HCT116 (cell line): ENCODE data around the gene TAL2. TPM values are rescaled to one million over a fixed set of nuclear protein-coding genes. Genes with fewer than 3 reads are reported as not detected.

Experiments
- ATAC-seq: fragments of 200-7000 bp; cut with Tn5 transposase; 2 replicates; pipeline ENCODE4 v1.9.1; 2020; ENCODE audit warnings: mild to moderate bottlenecking, moderate library complexity
- BruUV-seq: library from RNA; stranded (reverse); fragments of 400-500 nt; replicated peaks from 2 replicates; lab custom pipeline; 2021; lab: Mats Ljungman, UMichigan
- CTCF ChIA-PET: fragments of 300-600 bp; sonication (Branson Sonifier 250); formaldehyde crosslinking; loops from one replicate; lab custom pipeline; 2021; ENCODE audit warnings: antibody characterized with exemption; lab: Charles Lee
- POLR2A ChIA-PET: fragments of 300-600, 350-600 bp; sonication (Branson Sonifier 250); formaldehyde crosslinking; loops from one replicate; lab custom pipeline; 2021; ENCODE audit warnings: antibody characterized with exemption; lab: Charles Lee
- RAD21 ChIA-PET, 2 experiments: fragments of 300-600 bp; sonication (Branson Sonifier 250); formaldehyde crosslinking; loops; one replicate each; lab custom pipeline; 2023; ENCODE audit warnings: low total read pairs in 2 of 2; ENCODE audit not compliant: uncharacterized antibody in 2 of 2, unreplicated experiment in 2 of 2, low non-redundant PET in 1 of 2; lab: Charles Lee
- DNase-seq: peaks from one replicate; pipeline ENCODE4 v3.0.0-alpha.2; 2010; ENCODE audit warnings: low read depth, low spot score
- H2AFZ ChIP-seq: fragments of 200-600 bp; shearing (Covaris generic), sonication (generic); 2 replicates; pipeline ENCODE4 v1.6.1; 2017; ENCODE audit warnings: low read depth, mixed run types, mixed read lengths, antibody characterized with exemption, low read length; ENCODE audit not compliant: poor library complexity, severe bottlenecking
- H3K27ac ChIP-seq: 2 replicates; pipeline ENCODE4 v1.5.1; 2012; ENCODE audit warnings: low read depth, low read length
- H3K27me3 ChIP-seq: fragments of 200-600 bp; sonication (generic); 2 replicates; pipeline ENCODE4 v1.6.1; 2016; ENCODE audit warnings: mixed run types, low read length, mixed read lengths; ENCODE audit not compliant: insufficient read depth
- H3K36me3 ChIP-seq, 2 experiments: fragments of 200-500 bp in 1 of 2; fragments of 200-600 bp in 1 of 2; sonication (Bioruptor generic) in 1 of 2; sonication (generic) in 1 of 2; 2 replicates each; pipeline versions ENCODE4 v1.5.1 to v1.6.1; 2014 to 2016; ENCODE audit warnings: low read length in 2 of 2, inconsistent platforms in 1 of 2, mixed read lengths in 1 of 2, mixed run types in 1 of 2; ENCODE audit not compliant: insufficient read depth in 2 of 2, control insufficient read depth in 1 of 2
- H3K4me1 ChIP-seq, 2 experiments: fragments of 200-600 bp in 1 of 2; sonication (generic) in 1 of 2; 2 replicates each; pipeline versions ENCODE4 v1.5.1 to v1.6.1; 2012 to 2017; ENCODE audit warnings: low read length in 2 of 2, inconsistent platforms in 1 of 2, mild to moderate bottlenecking in 1 of 2, mixed read lengths in 1 of 2, mixed run types in 1 of 2, moderate library complexity in 1 of 2; ENCODE audit not compliant: insufficient read depth in 2 of 2, control insufficient read depth in 1 of 2
- H3K4me2 ChIP-seq: fragments of 200-600 bp; sonication (generic); 2 replicates; pipeline ENCODE4 v1.6.1; 2017; ENCODE audit warnings: mixed run types, low read length, mixed read lengths
- H3K4me3 ChIP-seq, 2 experiments: fragments of 200-600 bp in 1 of 2; sonication (generic) in 1 of 2; replicated peaks in 1 of 2; 2 replicates each; pipeline ENCODE4 v1.5.1; 2011 to 2016; ENCODE audit warnings: low read length in 2 of 2, control low read depth in 1 of 2, low read depth in 1 of 2, mild to moderate bottlenecking in 1 of 2, mixed read lengths in 1 of 2, mixed run types in 1 of 2
- H3K79me2 ChIP-seq: fragments of 200-600 bp; sonication (generic); 2 replicates; pipeline ENCODE4 v1.6.1; 2017; ENCODE audit warnings: mild to moderate bottlenecking, mixed run types, low read length, moderate library complexity, mixed read lengths; ENCODE audit not compliant: insufficient read depth
- H3K9ac ChIP-seq: fragments of 200-600 bp; sonication (generic); 2 replicates; pipeline ENCODE4 v1.6.1; 2016; ENCODE audit warnings: low read length, mixed read lengths
- H3K9me2 ChIP-seq: fragments of 200-600 bp; sonication (generic), shearing (Covaris generic); 2 replicates; pipeline ENCODE4 v1.6.1; 2017; ENCODE audit warnings: mixed run types, mild to moderate bottlenecking, moderate library complexity; ENCODE audit not compliant: insufficient read depth
- H3K9me3 ChIP-seq, 2 experiments: fragments of 200-500 bp in 1 of 2; fragments of 200-600 bp in 1 of 2; sonication (Bioruptor generic) in 1 of 2; sonication (generic) in 1 of 2; 2 replicates each; pipeline ENCODE4 v1.6.1; 2014 to 2017; ENCODE audit warnings: low read length in 2 of 2, mixed read lengths in 2 of 2, inconsistent platforms in 1 of 2, low read depth in 1 of 2, mild to moderate bottlenecking in 1 of 2, mixed run types in 1 of 2, moderate library complexity in 1 of 2; ENCODE audit not compliant: control insufficient read depth in 1 of 2, insufficient read depth in 1 of 2
- H4K20me1 ChIP-seq: fragments of 200-600 bp; sonication (generic), shearing (Covaris generic); 2 replicates; pipeline ENCODE4 v1.6.1; 2017; ENCODE audit warnings: mixed run types, mild to moderate bottlenecking, moderate library complexity; ENCODE audit not compliant: insufficient read depth
- CEBPB ChIP-seq: IDR thresholded peaks from 2 replicates; pipeline ENCODE4 v1.6.1; 2012; ENCODE audit warnings: low read depth
- ELF1 ChIP-seq: IDR thresholded peaks from 2 replicates; pipeline ENCODE4 v1.6.1; 2012; ENCODE audit warnings: low read depth, borderline replicate concordance
- EZH2phosphoT487 ChIP-seq: fragments of 200-600 bp; IDR thresholded peaks from 2 replicates; pipeline ENCODE4 v1.6.1; 2018; ENCODE audit warnings: antibody characterized with exemption, borderline replicate concordance
- JUND ChIP-seq: IDR thresholded peaks from 2 replicates; pipeline ENCODE4 v1.6.1; 2012
- SP1 ChIP-seq: IDR thresholded peaks from 2 replicates; pipeline ENCODE4 v1.6.1; 2012; ENCODE audit warnings: low read depth
- intact Hi-C: fragments of 100-400 bp; cut with micrococcal nuclease; formaldehyde crosslinking; loops from 2 replicates; pipeline ENCODE4 v1.10.0; 2022
- total RNA-seq: library from RNA; stranded (reverse); gene quantifications from one replicate; pipeline ENCODE4 v1.2.1, GENCODE V29; 2021; ENCODE audit not compliant: unreplicated experiment
- TF ChIP-seq, protein P1 (sequence below), 3 experiments: fragments of 200-600 bp in 1 of 3; sonication (generic) in 1 of 3; IDR thresholded peaks in 2 of 3; conservative IDR thresholded peaks in 1 of 3; 2 replicates each; pipeline ENCODE4 v1.5.1; 2012 to 2017; ENCODE audit warnings: low read depth in 2 of 3, low read length in 2 of 3, antibody characterized with exemption in 1 of 3, borderline replicate concordance in 1 of 3, control low read depth in 1 of 3, mild to moderate bottlenecking in 1 of 3, mixed read lengths in 1 of 3, mixed run types in 1 of 3, moderate library complexity in 1 of 3; ENCODE audit not compliant: insufficient read depth in 1 of 3
- TF ChIP-seq, protein P2 (sequence below): IDR thresholded peaks from 2 replicates; pipeline ENCODE4 v1.6.1; 2012

Gene TAL2
- total RNA-seq, 1 experiment from 2014 or later = not detected

DNA sequence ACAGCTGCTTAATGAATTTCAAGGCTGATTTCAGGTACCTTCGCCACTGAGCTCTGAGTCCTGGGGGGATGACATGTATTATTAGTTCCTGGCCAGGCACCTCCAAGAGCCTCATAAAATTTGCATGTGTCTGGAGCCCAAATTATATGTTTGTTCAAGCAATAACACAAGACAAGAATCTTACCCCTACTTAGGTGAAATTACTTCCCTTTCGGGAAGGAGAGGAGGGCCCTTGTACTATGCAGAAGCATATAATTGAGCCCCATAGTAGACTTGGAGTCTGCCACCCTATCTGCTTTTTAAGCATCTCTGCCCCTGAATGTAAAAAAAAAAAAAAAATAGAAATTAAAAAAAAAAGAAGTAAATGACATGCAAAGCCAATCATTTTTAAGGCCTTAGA, 19.1 kb downstream of the TAL2 start:
- Histone ChIP-seq H3K79me2 (no peaks in the 10 kb centered on the region), H2AFZ (no peak overlapping the region), H3K27ac (no peak overlapping the region), H3K4me2 (no peak overlapping the region), H3K4me3 (no peak overlapping the region), H3K4me1 (0 out of 4 replicates have a peak, but pooled peaks cover 0 to 3% of the 10 kb centered on the region in 2 experiments), H3K9me2 (no peaks in the 10 kb centered on the region; the same call in 1 of the 2 replicates), H4K20me1 (no peaks in the 10 kb centered on the region), H3K36me3 (no peaks in the 10 kb centered on the region), H3K9ac (no peak overlapping the region), H3K9me3 (no peaks in the 10 kb centered on the region), H3K27me3 (no peaks in the 10 kb centered on the region)
- BruUV-seq = no TSS peak
- ChIA-PET CTCF (no interaction called here), RAD21 (no interaction called here), POLR2A (no interaction called here)
- no peak for ATAC-seq
- intact Hi-C loops = no loop called here
- no peak for DNase-seq
- TF ChIP-seq SP1 (no peak), JUND (no peak), ELF1 (no peak)
- TF ChIP-seq, protein P1, sequence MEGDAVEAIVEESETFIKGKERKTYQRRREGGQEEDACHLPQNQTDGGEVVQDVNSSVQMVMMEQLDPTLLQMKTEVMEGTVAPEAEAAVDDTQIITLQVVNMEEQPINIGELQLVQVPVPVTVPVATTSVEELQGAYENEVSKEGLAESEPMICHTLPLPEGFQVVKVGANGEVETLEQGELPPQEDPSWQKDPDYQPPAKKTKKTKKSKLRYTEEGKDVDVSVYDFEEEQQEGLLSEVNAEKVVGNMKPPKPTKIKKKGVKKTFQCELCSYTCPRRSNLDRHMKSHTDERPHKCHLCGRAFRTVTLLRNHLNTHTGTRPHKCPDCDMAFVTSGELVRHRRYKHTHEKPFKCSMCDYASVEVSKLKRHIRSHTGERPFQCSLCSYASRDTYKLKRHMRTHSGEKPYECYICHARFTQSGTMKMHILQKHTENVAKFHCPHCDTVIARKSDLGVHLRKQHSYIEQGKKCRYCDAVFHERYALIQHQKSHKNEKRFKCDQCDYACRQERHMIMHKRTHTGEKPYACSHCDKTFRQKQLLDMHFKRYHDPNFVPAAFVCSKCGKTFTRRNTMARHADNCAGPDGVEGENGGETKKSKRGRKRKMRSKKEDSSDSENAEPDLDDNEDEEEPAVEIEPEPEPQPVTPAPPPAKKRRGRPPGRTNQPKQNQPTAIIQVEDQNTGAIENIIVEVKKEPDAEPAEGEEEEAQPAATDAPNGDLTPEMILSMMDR (IDR thresholded peaks at IDR 0.05 in 2 of 3, conservative IDR thresholded peaks at IDR 0.05 in 1 of 3; ENCODE audit: borderline replicate concordance in 1 of 3, insufficient read depth in 1 of 3, low read depth in 2 of 3, low read length in 2 of 3) = no peak
- TF ChIP-seq, all 23 proteins: peak for 0

DNA sequence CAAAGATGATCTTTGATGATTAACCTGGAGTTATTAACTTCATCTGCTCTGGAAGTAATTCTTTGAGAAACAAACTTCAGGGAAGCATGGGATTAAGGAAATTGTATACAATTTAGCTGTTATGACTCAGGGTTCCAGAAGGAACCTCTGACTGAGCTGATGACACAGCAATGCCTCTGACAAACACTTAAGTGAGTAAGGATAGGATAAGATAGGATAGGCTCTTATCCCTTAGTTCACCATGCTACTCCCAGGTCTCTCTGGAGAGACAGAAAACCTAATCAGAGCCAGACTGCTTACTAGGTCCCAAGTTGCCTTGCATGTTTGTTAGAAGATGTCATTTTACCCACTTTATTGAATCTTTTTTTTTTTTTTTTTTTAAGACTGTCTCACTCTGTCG, 19.5 kb downstream of the TAL2 start:
- no peak for ATAC-seq
- no peak overlapping the region for H3K4me3 ChIP-seq
- intact Hi-C loops = no loop called here
- DNase-seq = no peak
- POLR2A ChIA-PET = no interaction called here
- TF ChIP-seq, protein P2, sequence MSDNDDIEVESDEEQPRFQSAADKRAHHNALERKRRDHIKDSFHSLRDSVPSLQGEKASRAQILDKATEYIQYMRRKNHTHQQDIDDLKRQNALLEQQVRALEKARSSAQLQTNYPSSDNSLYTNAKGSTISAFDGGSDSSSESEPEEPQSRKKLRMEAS = no peak
- no peak for TF ChIP-seq CEBPB
- TF ChIP-seq, protein P1 (IDR thresholded peaks at IDR 0.05 in 2 of 3, conservative IDR thresholded peaks at IDR 0.05 in 1 of 3; ENCODE audit: borderline replicate concordance in 1 of 3, insufficient read depth in 1 of 3, low read depth in 2 of 3, low read length in 2 of 3) = no peak
- TF ChIP-seq EZH2phosphoT487 = no peak
- H3K9me2 ChIP-seq = no peaks in the 10 kb centered on the region; the same call in 1 of the 2 replicates
- H3K9me3 ChIP-seq = no peaks in the 10 kb centered on the region
- H3K27ac ChIP-seq = no peak overlapping the region
- no peaks in the 10 kb centered on the region for H4K20me1 ChIP-seq
- RAD21 ChIA-PET = no interaction called here
- no peaks in the 10 kb centered on the region for H3K27me3 ChIP-seq
- H3K4me2 ChIP-seq = no peak overlapping the region
- BruUV-seq = no TSS peak
- no peak overlapping the region for H3K9ac ChIP-seq
- H3K4me1 ChIP-seq = 0 out of 4 replicates have a peak, but pooled peaks cover 0 to 3% of the 10 kb centered on the region in 2 experiments
- no peak overlapping the region for H2AFZ ChIP-seq
- no peaks in the 10 kb centered on the region for H3K36me3 ChIP-seq
- CTCF ChIA-PET = no interaction called here
- H3K79me2 ChIP-seq = no peaks in the 10 kb centered on the region
